Vagina (tissue), 2 donors: ENCODE data around the gene MRPS31. TPM values are rescaled to one million over a fixed set of nuclear protein-coding genes. Genes with fewer than 3 reads are reported as not detected.

Experiments
- DNase-seq, 2 donors: peaks; one replicate each; pipeline ENCODE4 v3.0.0-alpha.2; 2017; ENCODE audit errors: extremely low spot score in 2 of 2
- H3K27ac ChIP-seq: fragments of 200-600 bp; sonication (generic); one replicate; pipeline ENCODE4 v1.5.1; 2019
- H3K27me3 ChIP-seq: fragments of 200-600 bp; sonication (generic); one replicate; pipeline ENCODE4 v1.5.1; 2019
- H3K36me3 ChIP-seq, 2 donors: fragments of 200-600 bp; sonication (generic); one replicate each; pipeline ENCODE4 v1.5.1; 2017 to 2019
- H3K4me1 ChIP-seq: fragments of 200-600 bp; sonication (generic); one replicate; pipeline ENCODE4 v1.5.1; 2019
- H3K4me3 ChIP-seq, 2 donors: fragments of 200-600 bp; sonication (generic); 1 replicate in 1 of 2; 2 replicates in 1 of 2; pipeline ENCODE4 v1.5.1; 2016 to 2019
- H3K9me3 ChIP-seq: fragments of 200-600 bp; sonication (generic); one replicate; pipeline ENCODE4 v1.5.1; 2019
- CTCF ChIP-seq, 3 experiments: fragments of 450-650 bp in 2 of 3; fragments of 200-600 bp in 1 of 3; sonication (generic) in 1 of 3; IDR thresholded peaks; one replicate each; pipeline ENCODE4 v1.5.1; 2017 to 2019; ENCODE audit warnings: antibody characterized with exemption in 3 of 3, mild to moderate bottlenecking in 2 of 3, moderate library complexity in 2 of 3
- POLR2A ChIP-seq, 2 donors: fragments of 450-650 bp; IDR thresholded peaks; one replicate each; pipeline ENCODE4 v1.6.1; 2017; ENCODE audit warnings: antibody characterized with exemption in 2 of 2, mild to moderate bottlenecking in 2 of 2, moderate library complexity in 2 of 2
- POLR2AphosphoS5 ChIP-seq, 2 donors: sonication (generic); formaldehyde crosslinking; IDR thresholded peaks; one replicate each; pipeline ENCODE4 v1.9.0; 2017; ENCODE audit warnings: antibody characterized with exemption in 2 of 2, mild to moderate bottlenecking in 2 of 2, low read depth in 1 of 2; ENCODE audit not compliant: insufficient read depth in 1 of 2
- intact Hi-C: fragments of 100-400 bp; cut with DNase I; formaldehyde crosslinking; loops from one replicate; pipeline ENCODE4 v1.15.1; 2023
- microRNA counts, 2 donors: library from miRNA; unstranded; fragments of <30 nt; microRNA quantifications; one replicate each; lab custom pipeline; 2016 to 2017
- microRNA-seq: library from miRNA; unstranded; fragments of <30 nt; microRNA quantifications from one replicate; pipeline ENCODE4, GENCODE V29; 2017; ENCODE audit warnings: borderline number of aligned reads, borderline replicate concordance
- small RNA-seq: library from RNA; depleted of rRNA; stranded (forward); fragments of <200 nt; gene quantifications from one replicate; pipeline ENCODE3, GENCODE V24; 2016
- total RNA-seq: library from RNA; depleted of rRNA; stranded (reverse); fragments of >200 nt; gene quantifications from one replicate; pipeline ENCODE4 v1.2.3, GENCODE V29; 2016

Gene MRPS31
- total RNA-seq, 1 donor from 2014 or later, result 17.9 TPM

- DNase-seq, result no peak
- Histone ChIP-seq H3K27me3 (no peaks in the 10 kb centered on the region), H3K4me1 (no peaks in the 10 kb centered on the region), H3K9me3 (no peaks in the 10 kb centered on the region), H3K4me3 (no peak overlapping the region), H3K36me3 (no peaks in the 10 kb centered on the region), H3K27ac (no peak overlapping the region)
- intact Hi-C loops, result loop anchor here (10.0 kb wide), 1 partner anchor 737 kb away; no protein-coding TSS in a partner anchor
- TF ChIP-seq POLR2A (IDR thresholded peaks at IDR 0.05) (no peak), POLR2AphosphoS5 (IDR thresholded peaks at IDR 0.05; ENCODE audit: insufficient read depth in 1 of 2, low read depth in 1 of 2) (no peak), CTCF (IDR thresholded peaks at IDR 0.05) (no peak)
Observed at GRCh38 chr13:40681341-40682146, 89.4 kb downstream of the MRPS31 start.

- no peaks in the 10 kb centered on the region for H3K4me1 ChIP-seq
- no peak overlapping the region for H3K27ac ChIP-seq
- no peak for DNase-seq
- H3K4me3 ChIP-seq, result no peak overlapping the region
- H3K36me3 ChIP-seq, result no peaks in the 10 kb centered on the region
- no peaks in the 10 kb centered on the region for H3K9me3 ChIP-seq
- intact Hi-C loops, result loop anchor here (10.0 kb wide), 1 partner anchor 736 kb away; no protein-coding TSS in a partner anchor
- TF ChIP-seq POLR2A (IDR thresholded peaks at IDR 0.05), result no peak
- TF ChIP-seq CTCF (IDR thresholded peaks at IDR 0.05), result no peak
- no peak for TF ChIP-seq POLR2AphosphoS5 (IDR thresholded peaks at IDR 0.05; ENCODE audit: insufficient read depth in 1 of 2, low read depth in 1 of 2)
- H3K27me3 ChIP-seq, result no peaks in the 10 kb centered on the region
Observed at GRCh38 chr13:40680659-40681323, 90.2 kb downstream of the MRPS31 start.

- Histone ChIP-seq H3K4me1 (no peaks in the 10 kb centered on the region), H3K27ac (no peak overlapping the region), H3K9me3 (no peaks in the 10 kb centered on the region), H3K27me3 (no peaks in the 10 kb centered on the region), H3K4me3 (no peak overlapping the region), H3K36me3 (no peaks in the 10 kb centered on the region)
- DNase-seq, result no peak
- TF ChIP-seq CTCF (IDR thresholded peaks at IDR 0.05) (no peak), POLR2AphosphoS5 (IDR thresholded peaks at IDR 0.05; ENCODE audit: insufficient read depth in 1 of 2, low read depth in 1 of 2) (no peak), POLR2A (IDR thresholded peaks at IDR 0.05) (no peak)
- intact Hi-C loops, result no loop called here
Observed at GRCh38 chr13:40679480-40679985, 91.5 kb downstream of the MRPS31 start.

MicroRNA genes within 50 kb of the gene (microRNA counts, 767-probe panel; counts per million panel counts)
- microRNA hsa-miR-320d (lab: Ali Mortazavi, UCI), result 238 to 261 counts per million in 2 donors
- 238 to 261 counts per million in 2 donors for microRNA hsa-miR-621 (lab: Ali Mortazavi, UCI)

Small RNA genes lying within 50 kb of the gene (microRNA-seq; reads per million reads assigned to microRNA genes)
- gene MIR320D1 (not detected), gene MIR621 (not detected)

Small RNA genes lying within 50 kb of the gene (small RNA-seq; reads per million reads assigned to genes)
- gene MIR320D1 (not detected), gene MIR621 (not detected), gene RF00017 (not detected)

Other genes starting within 250 kb of the MRPS31 start
- gene FOXO1, start 104.5 kb downstream of the MRPS31 start, total RNA-seq, result 64.1 TPM
- gene SLC25A15, start 18.4 kb upstream of the MRPS31 start, total RNA-seq, result 7.1 TPM
- 101 TPM for gene ELF1, start 248.1 kb upstream of the MRPS31 start, total RNA-seq